HG03460 (cell line): ENCODE data around the gene IGF1R.
"Not testable (repeated sequence)": the region's sequence is repeated elsewhere in the genome, so short reads cannot be mapped to it uniquely, and the experiment has no call there.

Experiments used
- ATAC-seq: cut with Tn5 transposase; IDR thresholded peaks from one replicate; pipeline ENCODE4 v1.9.1; 2021; ENCODE audit not compliant: unreplicated experiment

Gene IGF1R

GRCh38 chr15:98647774-98648653, at the start of gene IGF1R:
Gene IGF1R, plus strand, starts transcription at chr15:98648539. Its CDS starts 1,043 bp downstream, at chr15:98649582.
- peak; percentile 51 for ATAC-seq

- ATAC-seq: peak; percentile 93
Observed at GRCh38 chr15:98599909-98600691, 48.2 kb upstream of the IGF1R start.

- no peak for ATAC-seq
Observed at GRCh38 chr15:98604983-98605382, 43.4 kb upstream of the IGF1R start.

- no peak for ATAC-seq
Observed at GRCh38 chr15:98609144-98609852, 39.0 kb upstream of the IGF1R start.

- no peak for ATAC-seq
Observed at GRCh38 chr15:98610991-98611390, 37.3 kb upstream of the IGF1R start.

GRCh38 chr15:98611808-98612207, 36.5 kb upstream of the IGF1R start:
- ATAC-seq: no peak

GRCh38 chr15:98612490-98613110, 35.7 kb upstream of the IGF1R start:
- no peak for ATAC-seq

GRCh38 chr15:98614681-98615080, 33.7 kb upstream of the IGF1R start:
- no peak for ATAC-seq

- ATAC-seq: no peak
Observed at GRCh38 chr15:98616397-98616796, 31.9 kb upstream of the IGF1R start.

- no peak for ATAC-seq
Observed at GRCh38 chr15:98617328-98617980, 30.9 kb upstream of the IGF1R start.

- not testable (repeated sequence) for ATAC-seq
Observed at GRCh38 chr15:98618576-98618975, 29.8 kb upstream of the IGF1R start.

- ATAC-seq: no peak
Observed at GRCh38 chr15:98620020-98620419, 28.3 kb upstream of the IGF1R start.

- ATAC-seq: no peak
Observed at GRCh38 chr15:98621021-98621420, 27.3 kb upstream of the IGF1R start.

- no peak for ATAC-seq
Observed at GRCh38 chr15:98625614-98626013, 22.7 kb upstream of the IGF1R start.

- no peak for ATAC-seq
Observed at GRCh38 chr15:98626153-98626552, 22.2 kb upstream of the IGF1R start.

GRCh38 chr15:98628216-98628615, 20.1 kb upstream of the IGF1R start:
- no peak for ATAC-seq

GRCh38 chr15:98635848-98636247, 12.5 kb upstream of the IGF1R start:
- ATAC-seq: no peak

- no peak for ATAC-seq
Observed at GRCh38 chr15:98643115-98643514, 5.2 kb upstream of the IGF1R start.

GRCh38 chr15:98646546-98647025, 1.8 kb upstream of the IGF1R start:
- no peak for ATAC-seq
